Effector memory CD8-positive, alpha-beta T cell (primary cell): Measurements from ENCODE around the gene MEX3D.

Source experiments
- ATAC-seq: fragments of 150-1000 bp; cut with Tn5 transposase; replicated peaks from 2 replicates; pipeline ENCODE4 v1.10.0; 2021; ENCODE audit warnings: mild to moderate bottlenecking, moderate library complexity
- DNase-seq, 3 experiments: peaks; one replicate each; pipeline ENCODE4 v3.0.0; 2021
- H3K27ac Mint-ChIP-seq, 2 donors: one replicate each; pipeline ENCODE4 v1.8.0; 2022; ENCODE audit warnings: mild to moderate bottlenecking in 2 of 2, mixed read lengths in 2 of 2, moderate library complexity in 2 of 2
- H3K27me3 Mint-ChIP-seq, 2 donors: one replicate each; pipeline ENCODE4 v1.8.0; 2022; ENCODE audit warnings: mixed read lengths in 2 of 2
- H3K36me3 Mint-ChIP-seq: one replicate; pipeline ENCODE4 v1.8.0; 2022; ENCODE audit warnings: mild to moderate bottlenecking, moderate library complexity, mixed read lengths; ENCODE audit not compliant: insufficient read depth
- H3K4me1 Mint-ChIP-seq, 2 donors: one replicate each; pipeline ENCODE4 v1.8.0; 2022; ENCODE audit warnings: low read depth in 2 of 2, mixed read lengths in 2 of 2
- H3K4me3 Mint-ChIP-seq, 2 donors: one replicate each; pipeline ENCODE4 v1.8.0; 2022; ENCODE audit warnings: mild to moderate bottlenecking in 2 of 2, mixed read lengths in 2 of 2, moderate library complexity in 2 of 2
- H3K9me3 Mint-ChIP-seq, 2 donors: one replicate each; pipeline ENCODE4 v1.8.0; 2022; ENCODE audit warnings: mixed read lengths in 2 of 2
- total RNA-seq, 9 experiments: gene quantifications; one replicate each; lab custom pipeline; 2026; lab: John Stamatoyannopoulos, UW

The MEX3D gene
- 2.7 to 12.9 (median 10.1) reads per million in 9 experiments for total RNA-seq

- ATAC-seq (peak; percentile 89), DNase-seq (peak; percentile 63 to 78 (median 64))
- Mint-ChIP-seq H3K4me1 (peaks cover 2 to 4% of the 10 kb centered on the region in 2 donors), H3K36me3 (peaks cover 13% of the 10 kb centered on the region), H3K4me3 (peak within 1 kb of the TSS; percentile 63 to 68), H3K27ac (no peak within 1 kb of the TSS), H3K9me3 (no peaks in the 10 kb centered on the region), H3K27me3 (peaks cover 12 to 16% of the 10 kb centered on the region in 2 donors)
Observed at GRCh38 chr19:1568320-1569019, at the start of gene MEX3D. Gene MEX3D (minus strand): TSS chr19:1568325. CDS start chr19:1568058, 267 bp downstream.

GRCh38 chr19:1616875-1617274 lies 48.8 kb upstream of the MEX3D start:
- Mint-ChIP-seq H3K27ac (peak overlapping the region; percentile 1 to 86), H3K9me3 (no peaks in the 10 kb centered on the region), H3K4me3 (no peak overlapping the region), H3K36me3 (peaks cover 11% of the 10 kb centered on the region), H3K4me1 (peaks cover 0 to 18% of the 10 kb centered on the region in 2 donors), H3K27me3 (no peaks in the 10 kb centered on the region)
- ATAC-seq (no peak), DNase-seq (no peak)

- Mint-ChIP-seq H3K27me3 (no peaks in the 10 kb centered on the region), H3K9me3 (no peaks in the 10 kb centered on the region), H3K36me3 (peaks cover 11% of the 10 kb centered on the region), H3K27ac (peak overlapping the region; percentile 1 to 86), H3K4me1 (peaks cover 0 to 18% of the 10 kb centered on the region in 2 donors), H3K4me3 (no peak overlapping the region)
- DNase-seq, result no peak
- ATAC-seq, result no peak
Observed at GRCh38 chr19:1616396-1616795, 48.3 kb upstream of the MEX3D start.

- H3K27ac Mint-ChIP-seq, result no peak overlapping the region
- peaks cover 16% of the 10 kb centered on the region for H3K36me3 Mint-ChIP-seq
- DNase-seq (no peak), ATAC-seq (no peak)
- H3K4me3 Mint-ChIP-seq, result no peak overlapping the region
- H3K4me1 Mint-ChIP-seq, result peaks cover 3 to 18% of the 10 kb centered on the region in 2 donors
- no peaks in the 10 kb centered on the region for H3K9me3 Mint-ChIP-seq
- H3K27me3 Mint-ChIP-seq, result no peaks in the 10 kb centered on the region
Observed at GRCh38 chr19:1615156-1615765, 47.1 kb upstream of the MEX3D start.

GRCh38 chr19:1613808-1614570 lies 45.9 kb upstream of the MEX3D start:
- ATAC-seq (no peak), DNase-seq (no peak)
- Mint-ChIP-seq H3K4me3 (no peak overlapping the region), H3K27ac (peak overlapping the region in 1 of 2 donors; percentile 51), H3K9me3 (no peaks in the 10 kb centered on the region), H3K4me1 (peaks cover 13 to 25% of the 10 kb centered on the region in 2 donors), H3K27me3 (no peaks in the 10 kb centered on the region), H3K36me3 (peaks cover 22% of the 10 kb centered on the region)

GRCh38 chr19:1613146-1613545 lies 45.0 kb upstream of the MEX3D start:
- Mint-ChIP-seq H3K36me3 (peaks cover 22% of the 10 kb centered on the region), H3K27me3 (no peaks in the 10 kb centered on the region), H3K4me3 (no peak overlapping the region), H3K4me1 (peaks cover 21 to 27% of the 10 kb centered on the region in 2 donors), H3K27ac (peak overlapping the region in 1 of 2 donors; percentile 51), H3K9me3 (no peaks in the 10 kb centered on the region)
- DNase-seq (no peak), ATAC-seq (no peak)

GRCh38 chr19:1612114-1613086 lies 44.3 kb upstream of the MEX3D start:
- peaks cover 22% of the 10 kb centered on the region for H3K36me3 Mint-ChIP-seq
- H3K27me3 Mint-ChIP-seq, result no peaks in the 10 kb centered on the region
- no peaks in the 10 kb centered on the region for H3K9me3 Mint-ChIP-seq
- no peak overlapping the region for H3K27ac Mint-ChIP-seq
- DNase-seq (no peak), ATAC-seq (no peak)
- no peak overlapping the region for H3K4me3 Mint-ChIP-seq
- H3K4me1 Mint-ChIP-seq, result peaks cover 21 to 25% of the 10 kb centered on the region in 2 donors

- no peak for DNase-seq
- Mint-ChIP-seq H3K27me3 (no peaks in the 10 kb centered on the region), H3K4me1 (peaks cover 19 to 21% of the 10 kb centered on the region in 2 donors), H3K9me3 (no peaks in the 10 kb centered on the region), H3K4me3 (no peak overlapping the region), H3K36me3 (peaks cover 23% of the 10 kb centered on the region), H3K27ac (peak overlapping the region in 1 of 2 donors; percentile 86)
- ATAC-seq, result no peak
Observed at GRCh38 chr19:1611353-1611752, 43.2 kb upstream of the MEX3D start.

GRCh38 chr19:1610579-1610978 lies 42.5 kb upstream of the MEX3D start:
- Mint-ChIP-seq H3K4me3 (peak overlapping the region in 1 of 2 donors; percentile 36), H3K9me3 (no peaks in the 10 kb centered on the region), H3K36me3 (peaks cover 26% of the 10 kb centered on the region), H3K4me1 (peaks cover 25 to 28% of the 10 kb centered on the region in 2 donors), H3K27me3 (no peaks in the 10 kb centered on the region), H3K27ac (peak overlapping the region in 1 of 2 donors; percentile 75)
- ATAC-seq, result no peak
- no peak for DNase-seq

GRCh38 chr19:1609680-1610474 lies 41.8 kb upstream of the MEX3D start:
- Mint-ChIP-seq H3K27ac (peak overlapping the region; percentile 78 to 82), H3K27me3 (no peaks in the 10 kb centered on the region), H3K9me3 (no peaks in the 10 kb centered on the region), H3K4me1 (peaks cover 26 to 30% of the 10 kb centered on the region in 2 donors), H3K36me3 (peaks cover 31% of the 10 kb centered on the region), H3K4me3 (peak overlapping the region; percentile 82 to 85)
- ATAC-seq (no peak), DNase-seq (no peak)

GRCh38 chr19:1609103-1609396 lies 40.9 kb upstream of the MEX3D start:
- Mint-ChIP-seq H3K9me3 (no peaks in the 10 kb centered on the region), H3K4me3 (peak overlapping the region; percentile 82 to 85), H3K36me3 (peaks cover 37% of the 10 kb centered on the region), H3K27me3 (no peaks in the 10 kb centered on the region), H3K4me1 (peaks cover 30 to 35% of the 10 kb centered on the region in 2 donors), H3K27ac (peak overlapping the region; percentile 78 to 82)
- DNase-seq (no peak), ATAC-seq (no peak)
